Neural crest cell (in vitro differentiated cells): Measurements from ENCODE around the gene SLC2A10. TPM values are rescaled to one million over a fixed set of nuclear protein-coding genes. Genes with fewer than 3 reads are reported as not detected.

ENCODE experiments used
- DNase-seq: peaks from one replicate; pipeline ENCODE4 v3.0.0; 2021; ENCODE audit warnings: low read depth, mixed read lengths, low spot score
- H3K27ac Mint-ChIP-seq: one replicate; pipeline ENCODE4 v1.8.0; 2021; ENCODE audit warnings: mild to moderate bottlenecking, mixed read lengths; ENCODE audit not compliant: unreplicated experiment
- H3K27me3 Mint-ChIP-seq: 2 replicates; pipeline ENCODE4 v1.8.0; 2021; ENCODE audit warnings: low read depth, mild to moderate bottlenecking, mixed read lengths
- H3K36me3 Mint-ChIP-seq: 2 replicates; pipeline ENCODE4 v1.8.0; 2021; ENCODE audit warnings: low read depth, mild to moderate bottlenecking, mixed read lengths
- H3K4me1 Mint-ChIP-seq: 2 replicates; pipeline ENCODE4 v1.8.0; 2021; ENCODE audit warnings: mixed read lengths
- H3K4me3 Mint-ChIP-seq: one replicate; pipeline ENCODE4 v1.8.0; 2021; ENCODE audit warnings: mild to moderate bottlenecking, mixed read lengths
- H3K9me3 Mint-ChIP-seq: 2 replicates; pipeline ENCODE4 v1.8.0; 2021; ENCODE audit warnings: mixed read lengths
- total RNA-seq: library from RNA; stranded (reverse); gene quantifications from 2 replicates; pipeline ENCODE4 v1.2.1, GENCODE V29; 2021
- TF ChIP-seq, protein P1 (sequence below): fragments of 200-600 bp; sonication (generic); conservative IDR thresholded peaks from 2 replicates; pipeline ENCODE4 v1.5.0; 2021; ENCODE audit warnings: antibody characterized with exemption, mild to moderate bottlenecking

The SLC2A10 gene
- total RNA-seq, 1 donor from 2014 or later, result 12.7 TPM

DNA sequence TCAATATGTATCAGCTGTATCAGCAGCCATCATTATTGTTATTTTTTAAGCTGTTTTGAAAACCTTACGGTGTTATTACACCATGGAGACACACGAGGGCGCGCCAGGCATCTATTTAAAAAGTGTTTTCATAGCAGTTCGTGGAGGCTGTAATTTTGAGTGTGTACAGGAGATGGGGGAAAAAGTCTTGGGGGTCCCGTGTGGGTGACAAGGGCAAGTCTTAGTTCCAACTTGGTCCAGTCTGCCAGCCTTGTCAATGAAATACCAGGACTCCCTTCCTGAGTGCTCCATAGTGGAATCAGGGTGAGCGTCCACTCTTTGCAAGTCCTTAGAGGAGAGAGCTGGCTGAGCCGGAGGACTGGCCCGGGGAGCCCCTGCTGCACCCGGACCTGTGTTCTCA is 43.3 kb downstream of the SLC2A10 start:
- peak; percentile 72 for DNase-seq
- Mint-ChIP-seq H3K27ac (no peak overlapping the region), H3K4me1 (peaks cover 12% of the 10 kb centered on the region), H3K4me3 (no peak overlapping the region), H3K9me3 (no peaks in the 10 kb centered on the region), H3K36me3 (no peaks in the 10 kb centered on the region), H3K27me3 (peaks cover 10% of the 10 kb centered on the region)
- TF ChIP-seq, protein P1, sequence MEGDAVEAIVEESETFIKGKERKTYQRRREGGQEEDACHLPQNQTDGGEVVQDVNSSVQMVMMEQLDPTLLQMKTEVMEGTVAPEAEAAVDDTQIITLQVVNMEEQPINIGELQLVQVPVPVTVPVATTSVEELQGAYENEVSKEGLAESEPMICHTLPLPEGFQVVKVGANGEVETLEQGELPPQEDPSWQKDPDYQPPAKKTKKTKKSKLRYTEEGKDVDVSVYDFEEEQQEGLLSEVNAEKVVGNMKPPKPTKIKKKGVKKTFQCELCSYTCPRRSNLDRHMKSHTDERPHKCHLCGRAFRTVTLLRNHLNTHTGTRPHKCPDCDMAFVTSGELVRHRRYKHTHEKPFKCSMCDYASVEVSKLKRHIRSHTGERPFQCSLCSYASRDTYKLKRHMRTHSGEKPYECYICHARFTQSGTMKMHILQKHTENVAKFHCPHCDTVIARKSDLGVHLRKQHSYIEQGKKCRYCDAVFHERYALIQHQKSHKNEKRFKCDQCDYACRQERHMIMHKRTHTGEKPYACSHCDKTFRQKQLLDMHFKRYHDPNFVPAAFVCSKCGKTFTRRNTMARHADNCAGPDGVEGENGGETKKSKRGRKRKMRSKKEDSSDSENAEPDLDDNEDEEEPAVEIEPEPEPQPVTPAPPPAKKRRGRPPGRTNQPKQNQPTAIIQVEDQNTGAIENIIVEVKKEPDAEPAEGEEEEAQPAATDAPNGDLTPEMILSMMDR, result peak; percentile 84

DNA sequence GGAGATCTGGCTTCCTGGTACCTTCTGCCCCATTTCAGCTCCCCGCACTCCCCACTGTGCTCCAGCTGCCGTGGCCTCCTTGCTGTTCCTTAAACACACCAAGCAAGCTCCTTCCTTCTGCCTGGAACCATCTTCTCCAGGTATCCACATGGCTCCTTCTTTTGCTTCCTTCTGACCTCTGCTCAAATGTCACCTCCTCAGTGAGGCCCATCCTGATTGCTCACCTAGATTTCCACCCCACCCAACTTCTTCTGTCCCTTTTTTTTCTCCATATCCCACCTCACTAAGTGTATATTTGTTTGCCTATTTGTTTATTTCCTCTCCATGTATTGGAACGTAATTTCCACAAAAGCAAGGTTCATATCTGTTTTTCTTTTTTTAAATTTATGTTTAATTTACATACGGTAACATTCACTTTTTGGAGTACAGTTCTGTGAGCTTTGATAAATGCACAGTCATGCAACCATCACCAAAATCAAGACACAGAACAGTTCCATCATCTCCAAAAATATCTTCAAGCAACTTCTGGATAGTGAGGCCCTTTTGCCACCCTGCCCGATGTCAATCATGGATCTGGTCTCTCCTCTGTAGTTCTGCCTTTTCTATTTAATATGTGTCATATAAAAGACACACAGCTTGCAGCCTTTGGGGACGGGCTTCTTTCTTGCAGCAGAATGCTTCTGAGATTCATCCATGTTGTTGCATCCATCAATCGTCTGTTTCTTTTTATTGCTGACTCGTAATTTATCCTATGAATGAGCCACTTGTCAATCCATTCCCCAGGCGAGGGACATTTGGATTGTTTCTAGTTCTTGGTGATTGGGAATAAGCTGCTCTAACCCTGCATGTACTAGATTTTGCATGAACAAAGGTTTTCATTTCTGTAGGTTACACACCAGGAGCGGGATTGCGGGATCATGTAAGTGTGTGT is 46.3 kb downstream of the SLC2A10 start:
- no peaks in the 10 kb centered on the region for H3K9me3 Mint-ChIP-seq
- no peak overlapping the region for H3K27ac Mint-ChIP-seq
- DNase-seq, result no peak
- peaks cover 1% of the 10 kb centered on the region for H3K27me3 Mint-ChIP-seq
- H3K4me3 Mint-ChIP-seq, result no peak overlapping the region
- no peaks in the 10 kb centered on the region for H3K36me3 Mint-ChIP-seq
- TF ChIP-seq, protein P1, result no peak
- H3K4me1 Mint-ChIP-seq, result peaks cover 18% of the 10 kb centered on the region

DNA sequence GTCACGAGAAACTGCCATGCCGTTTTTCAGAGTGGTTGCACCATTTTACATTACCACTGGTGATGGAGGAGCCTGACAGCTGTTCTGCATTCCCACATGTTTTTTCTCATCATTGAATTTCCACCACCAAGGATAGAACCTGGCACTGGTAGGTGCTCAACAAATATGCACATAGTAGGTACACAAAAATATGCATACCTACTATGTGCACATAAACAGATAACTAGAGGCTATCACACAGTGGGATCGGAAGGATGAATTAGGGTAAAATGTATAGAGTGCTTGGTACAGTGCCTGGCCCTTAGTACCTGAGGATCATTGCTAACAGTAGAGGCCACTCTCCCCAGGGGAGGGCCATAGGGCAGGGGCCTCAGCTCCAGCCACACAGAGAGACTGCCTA is 47.0 kb downstream of the SLC2A10 start:
- no peaks in the 10 kb centered on the region for H3K36me3 Mint-ChIP-seq

DNA sequence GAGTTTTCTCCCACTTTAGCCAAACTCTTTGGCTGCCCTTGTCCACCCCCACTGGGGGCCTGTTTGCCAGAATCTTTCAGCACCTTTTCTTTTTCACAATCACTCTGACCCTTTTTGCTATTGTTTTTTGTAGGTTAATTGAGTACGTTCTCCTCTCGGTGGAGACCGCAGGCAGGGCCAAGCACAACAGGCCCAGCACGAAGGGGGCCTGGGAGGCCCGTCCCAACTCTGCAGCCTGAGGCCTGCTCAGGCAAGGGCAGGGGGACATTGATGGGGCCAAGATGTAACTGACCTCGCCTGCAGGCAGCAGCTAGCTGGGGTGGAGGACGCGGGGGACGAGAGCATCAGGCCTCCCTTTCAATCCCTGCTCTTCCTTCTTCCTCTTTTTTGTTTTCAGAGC is 47.7 kb downstream of the SLC2A10 start:
- H3K36me3 Mint-ChIP-seq, result no peaks in the 10 kb centered on the region
- H3K4me1 Mint-ChIP-seq, result peaks cover 24% of the 10 kb centered on the region
- H3K27me3 Mint-ChIP-seq, result no peaks in the 10 kb centered on the region
- TF ChIP-seq, protein P1, result no peak
- H3K27ac Mint-ChIP-seq, result peak overlapping the region; percentile 15
- DNase-seq, result no peak
- H3K4me3 Mint-ChIP-seq, result no peak overlapping the region
- H3K9me3 Mint-ChIP-seq, result no peaks in the 10 kb centered on the region

More for the DNA sequence above, 47.0 kb downstream of the SLC2A10 start:
- TF ChIP-seq, protein P1, result no peak
- Mint-ChIP-seq H3K9me3 (no peaks in the 10 kb centered on the region), H3K27me3 (no peaks in the 10 kb centered on the region), H3K4me3 (no peak overlapping the region), H3K27ac (no peak overlapping the region), H3K4me1 (peaks cover 24% of the 10 kb centered on the region)
- no peak for DNase-seq

DNA sequence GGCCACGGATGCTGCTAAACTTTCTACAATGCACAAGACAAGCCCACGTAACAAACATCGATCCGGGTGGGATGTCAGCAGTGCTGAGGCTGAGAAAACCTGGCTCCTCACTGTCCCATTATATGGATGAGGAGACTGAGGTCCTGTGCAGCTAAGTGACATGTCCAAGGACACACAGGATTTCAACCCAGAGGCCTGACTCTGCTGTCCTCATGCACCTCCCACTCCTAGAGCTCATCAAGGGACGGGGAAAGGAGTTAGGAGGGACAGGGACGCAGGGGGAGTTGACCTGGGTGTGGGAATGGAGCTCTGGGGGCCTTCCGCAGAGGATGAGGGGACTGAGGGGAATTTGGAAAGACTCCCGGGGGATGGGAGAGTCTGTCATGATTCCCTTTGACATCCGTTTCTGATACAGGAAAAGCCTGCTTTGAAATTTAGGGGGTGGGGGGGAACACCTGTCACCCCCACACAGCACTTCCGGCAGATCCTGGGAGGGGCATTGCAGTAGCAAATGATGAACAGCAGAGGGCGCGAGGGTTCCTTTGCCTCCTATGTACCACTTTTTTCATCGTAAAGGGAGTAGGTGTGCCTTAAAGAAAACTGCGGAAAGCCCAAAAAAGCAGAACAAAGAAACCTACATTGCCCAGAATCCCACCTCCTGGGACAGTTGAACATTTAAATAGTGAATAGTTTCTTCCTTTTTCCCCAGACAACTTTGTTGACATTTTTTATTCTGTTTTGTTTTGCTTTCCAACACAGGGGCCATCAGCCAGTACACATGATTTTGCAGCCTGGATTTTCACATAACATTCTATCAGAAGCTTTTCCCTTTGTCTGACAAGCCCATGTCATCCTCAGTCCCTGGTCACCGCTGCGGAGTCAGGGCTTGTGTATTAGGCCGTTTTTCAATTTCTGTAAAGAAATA is 48.6 kb downstream of the SLC2A10 start:
- Mint-ChIP-seq H3K27ac (no peak overlapping the region), H3K9me3 (no peaks in the 10 kb centered on the region), H3K27me3 (no peaks in the 10 kb centered on the region), H3K4me1 (peaks cover 18% of the 10 kb centered on the region), H3K36me3 (no peaks in the 10 kb centered on the region), H3K4me3 (no peak overlapping the region)
- DNase-seq, result peak; percentile 62
- TF ChIP-seq, protein P1, result peak; percentile 98
